CMK (cell line): ENCODE data around the gene THSD7B.

Source experiments
- DNase-seq: peaks from one replicate; pipeline ENCODE4 v3.0.0-alpha.2; 2010; ENCODE audit warnings: low read depth

Gene THSD7B

GRCh38 chr2:137154946-137155345, 389.6 kb downstream of the THSD7B start:
- no peak for DNase-seq

- no peak for DNase-seq
These were observed 390.2 kb downstream of the THSD7B start for GRCh38 chr2:137155356-137156104.

- DNase-seq: no peak
These were observed 391.0 kb downstream of the THSD7B start for GRCh38 chr2:137156221-137156844.

GRCh38 chr2:137157851-137158250, 392.5 kb downstream of the THSD7B start:
- DNase-seq: no peak

DNA sequence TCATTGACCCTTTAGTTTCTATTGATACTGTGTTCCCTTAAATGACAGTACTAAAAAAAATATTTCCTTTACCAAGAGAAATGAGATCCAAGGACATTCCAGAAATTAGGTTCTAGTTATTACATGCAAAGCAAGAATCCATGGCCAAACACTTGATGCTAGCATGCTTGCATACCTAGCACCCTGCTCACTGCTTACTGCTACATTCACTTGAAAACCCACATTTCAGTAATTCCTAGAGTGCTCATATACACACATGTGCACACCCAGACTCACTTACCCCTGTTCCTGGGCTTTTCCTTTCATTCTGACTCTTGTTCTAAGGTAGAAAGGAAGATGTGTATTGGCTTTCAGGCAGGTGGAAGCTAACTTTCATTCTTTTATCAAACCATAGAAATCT, 395.9 kb downstream of the THSD7B start:
- DNase-seq: no peak

GRCh38 chr2:137165968-137166367, 400.6 kb downstream of the THSD7B start:
- no peak for DNase-seq

DNA sequence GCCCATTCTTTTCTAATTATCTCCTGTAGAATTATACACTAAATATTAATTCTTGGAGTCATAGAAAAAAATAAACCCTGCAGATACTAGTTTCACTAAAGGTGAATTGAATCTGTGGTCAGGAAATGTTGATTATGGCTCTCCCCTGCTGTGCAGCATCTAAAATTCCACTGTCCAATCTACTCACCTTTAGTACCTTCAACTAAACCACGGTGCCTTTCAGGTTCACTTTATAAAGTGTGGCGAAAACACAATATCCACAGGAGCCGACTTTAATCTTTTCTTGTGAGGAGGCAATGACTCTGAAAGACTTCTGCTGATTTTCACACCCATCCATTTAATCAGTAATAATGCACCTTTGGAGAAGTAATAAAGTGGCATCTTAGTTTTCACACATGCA, 402.3 kb downstream of the THSD7B start:
- no peak for DNase-seq

DNA sequence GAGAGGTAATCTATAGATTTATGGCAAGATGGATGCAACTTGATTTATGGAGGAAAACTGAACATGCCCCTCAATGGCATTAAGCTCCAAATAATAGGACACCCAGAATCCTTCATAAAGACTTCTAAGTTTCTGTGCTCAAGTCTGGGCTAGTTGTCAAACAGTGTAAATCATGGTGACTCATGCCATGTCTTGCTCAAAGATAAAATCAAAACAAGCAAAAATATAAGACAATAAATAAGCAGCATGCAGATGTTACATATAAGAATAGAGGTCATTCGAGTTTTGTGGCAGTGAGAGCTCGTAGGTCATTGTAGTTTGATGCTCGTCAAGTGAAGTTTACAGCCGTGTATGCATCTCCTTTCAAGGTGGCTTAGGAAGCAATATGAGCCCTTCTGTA, 403.2 kb downstream of the THSD7B start:
- DNase-seq: no peak

DNA sequence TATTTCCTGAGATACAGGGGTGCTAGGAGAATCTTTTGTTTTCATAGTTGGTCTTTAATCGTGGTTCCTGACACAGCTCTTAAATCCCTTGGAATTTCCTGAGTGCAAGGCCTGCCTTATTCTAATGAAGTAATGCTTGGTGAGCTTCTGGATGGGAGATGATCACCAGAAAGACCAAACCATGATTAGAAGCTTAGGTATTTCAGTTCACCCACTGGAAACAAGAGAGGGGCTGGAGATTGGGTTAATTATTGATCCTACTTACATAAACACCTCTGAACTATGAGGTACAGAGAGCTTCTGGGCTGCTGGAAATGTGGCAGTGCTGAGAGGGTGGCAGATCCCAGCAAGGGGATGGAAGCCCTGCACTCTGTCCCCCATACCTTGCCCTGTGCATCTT, 406.8 kb downstream of the THSD7B start:
- DNase-seq: no peak

DNA sequence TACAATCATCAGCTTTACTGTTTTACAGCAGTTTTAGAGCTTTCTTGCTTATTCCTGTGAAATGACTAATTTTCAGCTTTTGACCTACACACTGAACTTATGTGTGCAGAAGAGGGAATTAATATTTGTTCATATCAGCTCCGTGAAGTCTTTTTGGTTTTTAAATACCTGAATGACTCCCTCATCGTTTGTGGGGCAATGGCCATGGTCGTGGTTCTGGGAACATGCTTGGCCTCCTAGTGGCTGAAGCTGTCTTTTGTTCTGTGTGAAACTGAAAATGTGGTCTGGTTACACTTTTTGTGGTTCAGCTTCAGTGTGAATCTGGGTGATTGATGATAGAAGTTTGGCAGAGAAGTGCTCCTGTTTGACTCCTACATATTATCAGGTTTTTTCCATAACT, 408.1 kb downstream of the THSD7B start:
- DNase-seq: no peak

- DNase-seq: no peak
These were observed 409.9 kb downstream of the THSD7B start for GRCh38 chr2:137175246-137175645.

GRCh38 chr2:137178951-137179377, 413.6 kb downstream of the THSD7B start:
- no peak for DNase-seq

DNA sequence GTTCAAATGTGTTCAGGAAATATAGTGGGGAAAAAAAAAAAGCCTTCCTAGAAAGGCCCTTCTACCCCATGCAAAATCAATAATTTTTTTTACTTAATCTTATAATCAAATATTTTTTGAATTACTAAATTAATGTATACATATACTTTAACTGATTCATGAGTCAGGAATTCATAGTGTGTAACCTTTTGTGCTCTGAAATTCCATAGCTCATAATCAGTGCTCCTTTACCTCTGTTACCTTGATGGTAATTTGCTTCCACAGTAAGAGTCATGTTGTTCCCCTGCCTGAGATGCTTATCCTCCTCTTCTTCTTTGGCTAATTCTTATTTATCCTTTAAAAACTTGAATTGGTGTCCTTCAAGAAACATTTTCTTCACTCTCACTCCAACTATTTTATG, 414.2 kb downstream of the THSD7B start:
- DNase-seq: no peak

DNA sequence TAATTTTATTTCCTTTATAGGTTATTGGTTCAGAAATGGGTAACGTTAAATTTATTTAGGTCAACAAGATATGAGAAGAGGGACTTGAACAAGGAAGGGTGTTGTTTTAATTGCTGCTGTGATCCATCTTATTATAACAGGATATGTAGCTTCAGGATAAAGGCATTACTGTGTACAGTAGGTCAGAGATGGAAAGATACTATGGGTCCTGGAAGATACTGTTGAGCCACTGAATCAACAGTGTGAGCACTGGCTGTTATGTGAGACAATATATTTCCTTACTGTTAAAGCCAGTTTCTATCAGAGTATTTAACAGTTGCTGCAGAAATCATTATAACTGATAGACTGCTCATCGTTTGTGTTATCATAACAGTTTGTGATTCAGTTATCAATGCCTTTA, 414.7 kb downstream of the THSD7B start:
- no peak for DNase-seq

GRCh38 chr2:137181370-137181769, 416.0 kb downstream of the THSD7B start:
- DNase-seq: no peak

- no peak for DNase-seq
These were observed 416.7 kb downstream of the THSD7B start for GRCh38 chr2:137182071-137182470.

GRCh38 chr2:137183206-137183898, 418.0 kb downstream of the THSD7B start:
- DNase-seq: no peak

- no peak for DNase-seq
These were observed 420.2 kb downstream of the THSD7B start for GRCh38 chr2:137185378-137186078.

GRCh38 chr2:137187216-137187615, 421.9 kb downstream of the THSD7B start:
- no peak for DNase-seq

GRCh38 chr2:137190411-137191195, 425.3 kb downstream of the THSD7B start:
- DNase-seq: no peak

- DNase-seq: no peak
These were observed 427.3 kb downstream of the THSD7B start for GRCh38 chr2:137192366-137193310.
